NCI-H1105 (cell line): ENCODE data around the gene TPI1.

Experiments
- DNase-seq: peaks from one replicate; lab custom pipeline; 2025; lab: John Stamatoyannopoulos, UW

TPI1 gene

GRCh38 chr12:6828781-6829535, 38.4 kb upstream of the TPI1 start:
- DNase-seq, result peak; percentile 22

GRCh38 chr12:6829536-6830220, 37.7 kb upstream of the TPI1 start:
- DNase-seq, result no peak

- no peak for DNase-seq
Measured at GRCh38 chr12:6830286-6830890, 36.9 kb upstream of the TPI1 start.

GRCh38 chr12:6830999-6831398, 36.3 kb upstream of the TPI1 start:
- no peak for DNase-seq

GRCh38 chr12:6831450-6831995, 35.8 kb upstream of the TPI1 start:
- DNase-seq, result no peak

DNA sequence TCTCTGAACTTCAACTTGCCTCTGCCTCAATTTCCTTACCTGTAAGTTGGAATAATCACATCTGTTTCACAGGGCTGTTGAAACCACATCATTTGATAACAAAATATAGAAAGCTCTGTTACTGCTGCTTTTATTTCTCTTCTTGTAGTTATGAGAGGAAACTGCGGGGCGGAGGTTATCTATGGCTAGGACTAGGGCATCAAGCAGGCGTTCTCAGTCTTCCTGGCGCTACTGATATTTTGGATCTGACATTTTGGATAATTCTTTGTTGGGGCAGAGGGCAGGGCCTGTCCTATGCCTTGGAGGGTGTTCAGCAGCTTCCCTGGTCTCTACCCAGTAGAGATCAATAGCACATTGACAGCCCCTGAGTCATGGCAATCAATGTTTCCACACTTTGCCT, 35.2 kb upstream of the TPI1 start:
- DNase-seq, result no peak

DNA sequence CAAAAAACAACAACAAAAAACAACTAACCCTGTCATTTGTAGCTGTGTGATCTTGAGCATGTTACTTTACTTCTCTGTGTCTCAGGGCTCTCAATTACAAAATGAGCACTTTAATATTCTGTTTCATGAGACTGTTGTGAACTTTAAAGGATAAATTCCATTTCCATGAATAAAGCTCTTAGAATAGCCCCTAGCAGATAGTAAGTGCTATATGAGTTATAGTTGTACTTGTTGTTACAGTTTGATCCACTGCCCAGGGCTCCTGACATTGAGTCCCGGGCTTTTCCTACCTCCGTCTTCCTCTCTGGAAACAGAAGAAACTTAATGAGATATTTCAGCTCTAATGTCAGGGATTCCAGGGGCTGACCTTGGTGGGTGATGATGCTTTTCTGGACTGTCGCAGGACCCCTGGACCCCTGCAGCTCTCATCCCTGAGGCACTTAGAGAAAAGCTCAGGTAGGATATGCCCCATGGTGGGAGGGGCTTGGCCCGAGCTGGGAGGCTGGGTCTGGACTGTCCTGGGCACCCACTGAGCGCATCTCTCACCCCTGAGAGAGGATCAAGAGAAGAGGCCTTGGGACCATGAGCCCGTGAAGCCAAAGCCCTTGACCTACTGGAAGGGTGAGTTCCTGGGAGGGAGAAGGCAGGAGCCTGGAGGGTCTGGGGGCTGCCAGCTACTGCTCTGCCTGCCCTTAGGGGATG, 34.0 kb upstream of the TPI1 start:
- DNase-seq, result no peak

DNA sequence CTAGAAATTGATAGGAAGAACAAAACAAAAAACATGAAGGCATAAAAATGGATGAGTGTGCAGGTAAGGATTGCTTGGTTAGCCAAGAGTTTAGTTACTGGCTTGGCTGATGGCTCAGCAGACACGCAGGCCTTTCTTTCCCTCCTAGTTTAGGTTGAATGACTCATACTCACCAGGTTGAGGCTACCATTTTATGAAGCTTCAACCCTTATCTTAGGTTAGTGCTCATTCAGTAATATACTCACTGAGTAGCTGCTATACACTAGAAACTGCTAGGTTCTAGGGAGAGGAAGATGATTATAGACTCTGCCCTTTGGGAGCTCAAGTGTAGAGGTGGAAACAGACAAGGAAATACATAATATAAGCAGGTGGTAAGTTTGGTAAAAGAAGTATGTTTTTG, 33.1 kb upstream of the TPI1 start:
- no peak for DNase-seq

GRCh38 chr12:6834873-6835272, 32.5 kb upstream of the TPI1 start:
- DNase-seq, result no peak

- no peak for DNase-seq
Measured at GRCh38 chr12:6836851-6837250, 30.5 kb upstream of the TPI1 start.

- DNase-seq, result no peak
Measured at GRCh38 chr12:6837370-6838060, 29.8 kb upstream of the TPI1 start.

- DNase-seq, result no peak
Measured at GRCh38 chr12:6838854-6839253, 28.5 kb upstream of the TPI1 start.

GRCh38 chr12:6839482-6840201, 27.7 kb upstream of the TPI1 start:
- peak; percentile 17 for DNase-seq

DNA sequence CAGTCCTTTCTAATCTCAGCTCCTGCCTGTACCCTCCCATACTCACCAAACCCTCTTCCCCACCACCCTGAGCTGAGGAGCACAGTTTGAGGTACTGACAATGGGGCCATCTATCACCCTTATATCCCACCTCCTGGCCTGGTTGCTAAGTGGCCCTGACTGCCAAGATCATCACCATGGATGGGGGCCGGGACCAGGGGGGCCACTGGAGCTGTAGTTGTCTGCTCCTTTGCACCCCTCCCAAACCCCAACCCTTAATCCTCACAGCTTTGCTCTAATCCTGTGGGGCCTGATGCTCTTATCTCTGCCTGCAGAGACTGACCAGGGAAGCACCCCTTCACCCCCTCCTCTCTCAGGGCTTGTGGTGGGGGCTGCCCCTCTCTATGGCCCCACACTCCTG, 27.0 kb upstream of the TPI1 start:
- no peak for DNase-seq

DNA sequence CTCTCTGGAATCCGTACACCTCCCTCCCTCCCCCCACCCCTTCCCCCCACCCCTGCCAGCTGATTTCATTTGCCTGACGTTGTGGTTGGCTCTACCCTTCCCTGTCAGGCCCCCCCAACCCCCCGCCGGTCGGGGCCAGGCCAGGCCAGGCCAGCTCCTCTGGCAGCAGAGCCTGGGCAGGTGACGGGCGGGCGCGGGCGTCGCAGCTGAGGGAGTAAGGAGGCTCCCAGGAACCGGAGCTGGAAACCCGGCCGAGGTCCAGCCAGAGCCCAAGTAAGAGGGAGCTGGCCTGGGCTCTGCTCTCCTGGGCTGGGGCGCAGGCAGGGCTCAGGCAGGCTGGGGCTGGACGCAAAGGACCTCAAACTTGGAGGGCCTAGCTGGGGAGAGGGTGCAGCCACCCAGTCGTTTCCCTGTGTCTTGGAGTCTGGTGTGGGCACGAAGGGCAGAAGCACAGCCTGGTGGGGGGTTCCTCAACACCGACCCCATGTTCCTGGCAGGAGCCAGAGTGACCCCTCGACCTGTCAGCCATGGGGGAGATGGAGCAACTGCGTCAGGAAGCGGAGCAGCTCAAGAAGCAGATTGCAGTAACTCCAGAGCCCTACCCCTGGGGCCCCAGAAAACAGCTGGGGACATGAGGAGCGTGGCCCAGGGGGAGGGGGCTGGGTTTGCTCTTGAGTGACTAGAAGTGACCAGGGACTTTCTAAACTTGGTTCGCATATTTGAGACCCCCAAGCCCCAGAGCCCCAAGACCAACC, 26.4 kb upstream of the TPI1 start, which contains the start of gene GNB3:
Gene GNB3 (plus strand): TSS at position 165 of the 755 bp plus-strand sequence. CDS start 363 bp downstream, at position 528.
- no peak for DNase-seq

DNA sequence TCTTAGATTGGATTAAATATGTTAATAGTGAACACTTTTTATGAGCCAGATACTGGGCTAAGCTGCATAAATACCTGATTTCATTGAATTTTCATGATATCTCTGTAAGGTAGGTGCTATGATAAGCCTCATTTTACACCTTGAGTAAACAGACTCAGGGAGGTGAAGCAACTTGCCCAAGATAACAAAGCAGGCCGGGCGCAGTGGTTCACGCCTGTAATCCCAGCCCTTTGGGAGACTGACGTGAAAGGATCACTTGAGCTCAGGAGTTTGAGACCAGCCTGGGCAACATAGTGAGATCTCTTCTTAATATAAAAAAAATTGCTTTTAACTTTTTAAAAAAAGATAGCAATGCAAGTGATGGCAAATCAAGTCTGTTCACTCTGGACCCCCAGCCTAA, 25.3 kb upstream of the TPI1 start:
- no peak for DNase-seq

DNA sequence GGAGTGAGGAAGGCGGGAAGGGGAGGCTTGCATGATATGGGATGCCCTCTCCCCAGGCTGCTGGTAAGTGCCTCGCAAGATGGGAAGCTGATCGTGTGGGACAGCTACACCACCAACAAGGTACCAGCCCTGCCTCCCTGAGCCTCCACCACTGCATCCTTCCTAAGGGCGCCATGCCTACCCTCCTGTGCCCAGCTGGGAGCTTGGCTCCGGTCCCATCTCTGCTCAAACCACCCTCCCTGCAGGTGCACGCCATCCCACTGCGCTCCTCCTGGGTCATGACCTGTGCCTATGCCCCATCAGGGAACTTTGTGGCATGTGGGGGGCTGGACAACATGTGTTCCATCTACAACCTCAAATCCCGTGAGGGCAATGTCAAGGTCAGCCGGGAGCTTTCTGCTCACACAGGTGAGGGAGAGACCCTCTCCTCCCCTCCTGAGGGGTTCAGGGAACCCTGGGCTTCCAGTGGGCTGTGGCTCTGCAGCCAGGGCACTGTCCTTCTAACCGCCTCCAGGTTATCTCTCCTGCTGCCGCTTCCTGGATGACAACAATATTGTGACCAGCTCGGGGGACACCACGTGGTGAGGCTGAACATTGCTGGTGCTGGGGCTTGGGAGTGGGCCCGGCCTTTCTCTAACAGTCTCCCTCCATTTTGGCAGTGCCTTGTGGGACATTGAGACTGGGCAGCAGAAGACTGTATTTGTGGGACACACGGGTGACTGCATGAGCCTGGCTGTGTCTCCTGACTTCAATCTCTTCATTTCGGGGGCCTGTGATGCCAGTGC, 24.0 kb upstream of the TPI1 start:
- no peak for DNase-seq

DNA sequence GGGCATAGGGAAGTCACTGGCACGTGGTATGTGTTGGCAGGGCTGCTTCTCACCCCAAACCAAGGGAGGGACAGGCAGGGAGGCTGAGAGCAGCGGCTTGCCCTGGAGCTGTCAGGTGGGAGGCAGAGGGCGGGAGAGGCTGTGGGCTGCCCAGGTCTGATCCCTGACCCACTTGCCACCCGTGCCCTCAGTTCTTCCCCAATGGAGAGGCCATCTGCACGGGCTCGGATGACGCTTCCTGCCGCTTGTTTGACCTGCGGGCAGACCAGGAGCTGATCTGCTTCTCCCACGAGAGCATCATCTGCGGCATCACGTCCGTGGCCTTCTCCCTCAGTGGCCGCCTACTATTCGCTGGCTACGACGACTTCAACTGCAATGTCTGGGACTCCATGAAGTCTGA, 21.9 kb upstream of the TPI1 start:
- DNase-seq, result no peak

- DNase-seq, result no peak
Measured at GRCh38 chr12:6846316-6846869, 20.9 kb upstream of the TPI1 start.
